HEK293T (cell line): ENCODE data around the gene EFNB2.

Experiments used
- ARNT ChIP-seq: fragments of 450-650 bp; IDR thresholded peaks from 2 replicates; pipeline ENCODE4 v1.6.1; 2017; ENCODE audit warnings: mild to moderate bottlenecking
- CTBP1 ChIP-seq: fragments of 450-650 bp; IDR thresholded peaks from 2 replicates; pipeline ENCODE4 v1.6.1; 2016; ENCODE audit warnings: borderline replicate concordance
- FOXM1 ChIP-seq: fragments of 450-650 bp; IDR thresholded peaks from 2 replicates; pipeline ENCODE4 v1.6.1; 2017; ENCODE audit warnings: mild to moderate bottlenecking, borderline replicate concordance
- HDGF ChIP-seq: fragments of 450-650 bp; IDR thresholded peaks from 2 replicates; pipeline ENCODE4 v1.6.1; 2017; ENCODE audit warnings: antibody characterized with exemption, borderline replicate concordance
- TARDBP ChIP-seq: fragments of 450-650 bp; IDR thresholded peaks from 2 replicates; pipeline ENCODE4 v1.6.1; 2016

- TF ChIP-seq HDGF: no peak
- TF ChIP-seq FOXM1: no peak
- no peak for TF ChIP-seq CTBP1
- TF ChIP-seq ARNT: no peak
- no peak for TF ChIP-seq TARDBP
These were observed 50.8 kb downstream of the EFNB2 start for GRCh38 chr13:106484537-106485193.
